HL-60 (cell line): ENCODE measurements around the gene SOX30.

Source experiments
- GABPA ChIP-seq: IDR thresholded peaks from 2 replicates; pipeline ENCODE4 v1.6.1; 2012; ENCODE audit warnings: low read depth
- TF ChIP-seq, protein P1 (sequence below): IDR thresholded peaks from one replicate; pipeline ENCODE4 v1.5.1; 2011; ENCODE audit warnings: low read length, control low read depth, inconsistent platforms; ENCODE audit not compliant: insufficient read depth

DNA sequence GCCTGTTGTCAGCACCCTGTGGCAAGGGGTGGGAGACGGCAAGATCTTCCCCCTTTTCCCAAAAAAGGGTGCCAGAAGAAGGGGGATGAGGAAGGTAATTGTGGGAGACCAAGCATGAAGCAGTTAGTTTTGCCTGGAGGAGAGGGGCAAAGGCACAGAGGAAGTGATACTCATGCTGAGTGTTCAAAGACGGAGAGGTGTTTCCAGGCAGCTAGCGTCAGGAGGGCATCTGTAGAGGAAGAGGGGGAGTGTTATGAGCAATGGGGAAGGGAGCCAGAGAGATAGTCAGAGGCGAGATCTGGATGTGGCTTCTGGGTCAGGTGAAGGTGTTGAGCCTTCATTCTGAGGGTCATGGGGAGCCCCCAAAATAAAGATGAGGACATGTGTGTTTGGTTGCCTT lies 49.7 kb downstream of the SOX30 start:
- TF ChIP-seq, protein P1, sequence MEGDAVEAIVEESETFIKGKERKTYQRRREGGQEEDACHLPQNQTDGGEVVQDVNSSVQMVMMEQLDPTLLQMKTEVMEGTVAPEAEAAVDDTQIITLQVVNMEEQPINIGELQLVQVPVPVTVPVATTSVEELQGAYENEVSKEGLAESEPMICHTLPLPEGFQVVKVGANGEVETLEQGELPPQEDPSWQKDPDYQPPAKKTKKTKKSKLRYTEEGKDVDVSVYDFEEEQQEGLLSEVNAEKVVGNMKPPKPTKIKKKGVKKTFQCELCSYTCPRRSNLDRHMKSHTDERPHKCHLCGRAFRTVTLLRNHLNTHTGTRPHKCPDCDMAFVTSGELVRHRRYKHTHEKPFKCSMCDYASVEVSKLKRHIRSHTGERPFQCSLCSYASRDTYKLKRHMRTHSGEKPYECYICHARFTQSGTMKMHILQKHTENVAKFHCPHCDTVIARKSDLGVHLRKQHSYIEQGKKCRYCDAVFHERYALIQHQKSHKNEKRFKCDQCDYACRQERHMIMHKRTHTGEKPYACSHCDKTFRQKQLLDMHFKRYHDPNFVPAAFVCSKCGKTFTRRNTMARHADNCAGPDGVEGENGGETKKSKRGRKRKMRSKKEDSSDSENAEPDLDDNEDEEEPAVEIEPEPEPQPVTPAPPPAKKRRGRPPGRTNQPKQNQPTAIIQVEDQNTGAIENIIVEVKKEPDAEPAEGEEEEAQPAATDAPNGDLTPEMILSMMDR = no peak
- no peak for TF ChIP-seq GABPA
